ENCODE results near the gene NBPF12. TPM values are rescaled to one million over a fixed set of nuclear protein-coding genes. Genes with fewer than 3 reads are reported as not detected.
"Not testable (repeated sequence)": the region's sequence is repeated elsewhere in the genome, so short reads cannot be mapped to it uniquely, and the experiment has no call there.

NBPF12 gene
- total and polyA plus RNA-seq, 5 experiments from 2014 or later: 1.6 to 42.8 (median 5.5) TPM

DNA sequence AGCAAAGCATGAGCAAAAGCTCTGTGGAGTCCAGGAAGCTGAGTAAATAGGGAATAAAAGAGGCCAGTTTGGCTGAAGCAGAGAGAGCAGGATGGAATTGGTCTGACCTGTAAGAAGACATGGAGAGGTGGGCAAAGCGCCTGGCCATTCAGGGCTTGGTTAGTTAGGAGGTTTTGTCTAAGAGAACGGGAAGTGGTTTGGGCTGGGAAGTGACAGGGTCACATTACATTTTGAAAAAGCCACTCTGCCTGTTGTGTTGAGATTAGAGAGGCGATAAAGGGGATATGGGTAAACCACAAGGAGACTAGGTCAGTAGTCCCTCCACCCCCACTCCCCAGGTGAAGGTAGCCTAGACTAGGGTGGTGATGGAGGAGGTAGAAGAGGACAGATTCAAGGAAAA is 662 bp upstream of the NBPF12 start:
- not testable (repeated sequence) for H3K36me3 Mint-ChIP-seq

DNA sequence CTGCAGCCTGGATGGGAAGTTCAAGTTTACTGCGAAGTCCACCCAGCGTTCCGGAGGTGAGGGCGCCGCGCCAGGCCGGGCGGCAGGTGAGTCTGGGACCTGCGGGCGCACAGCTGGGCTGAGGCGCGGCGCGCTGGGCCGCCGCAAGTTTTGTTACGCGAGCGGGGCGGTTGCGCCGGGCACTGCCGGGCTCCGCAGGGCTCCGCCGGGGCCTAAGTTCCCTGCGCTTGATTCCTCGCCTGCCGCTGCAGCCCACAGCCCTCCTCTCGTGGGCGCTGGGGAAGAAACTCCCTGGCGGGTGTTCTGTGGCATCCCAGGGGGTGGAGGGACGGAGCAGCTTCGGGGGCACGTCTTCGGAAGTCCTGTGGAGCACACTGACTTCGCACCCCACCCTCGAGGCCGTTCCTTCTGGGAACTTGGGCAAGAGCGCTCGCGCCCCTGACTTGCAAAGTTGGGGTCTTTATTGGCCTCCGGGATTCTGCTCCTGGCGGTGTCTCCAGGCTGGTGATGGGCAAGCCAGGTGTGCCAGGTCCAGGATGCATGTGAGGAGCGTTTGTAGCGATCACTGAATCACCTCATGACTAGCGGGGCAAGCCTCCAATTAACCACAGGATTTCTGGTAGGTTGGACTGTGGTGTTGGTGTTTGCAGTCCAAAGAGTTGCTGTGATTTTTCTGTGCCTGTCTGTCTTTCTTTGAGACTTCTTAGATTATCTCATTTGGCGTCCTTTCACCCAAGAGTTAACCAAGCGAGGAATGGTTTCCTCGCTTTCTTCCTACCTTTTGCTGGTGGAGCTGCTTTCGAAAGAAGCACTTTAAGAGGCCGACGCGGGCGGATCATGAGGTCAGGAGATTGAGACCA is 1.0 kb downstream of the NBPF12 start:
- peak; percentile 33 to 41 for ATAC-seq
- H3K27ac Mint-ChIP-seq: peak overlapping the region in 8 of 10 donors; percentile 31 to 98 (median 88)
- POLR2A ChIA-PET: interaction anchor here (0.7 kb wide), 1 partner anchor 562 kb away, joined by 3 read pairs; no protein-coding TSS in a partner anchor

More for the DNA sequence above, 662 bp upstream of the NBPF12 start:
- H3K4me1 Mint-ChIP-seq: peaks cover 5 to 27% (median 12%) of the 10 kb centered on the region in 4 donors
- H3K27me3 Mint-ChIP-seq, ATAC-seq, DNase-seq, H3K9me3 Mint-ChIP-seq, POLR2A ChIA-PET: not testable (repeated sequence)
- peak overlapping the region in 7 of 10 donors; percentile 27 to 84 (median 74) for H3K27ac Mint-ChIP-seq
- peak overlapping the region in 9 of 10 donors; percentile 58 to 96 (median 70) for H3K4me3 Mint-ChIP-seq

DNA sequence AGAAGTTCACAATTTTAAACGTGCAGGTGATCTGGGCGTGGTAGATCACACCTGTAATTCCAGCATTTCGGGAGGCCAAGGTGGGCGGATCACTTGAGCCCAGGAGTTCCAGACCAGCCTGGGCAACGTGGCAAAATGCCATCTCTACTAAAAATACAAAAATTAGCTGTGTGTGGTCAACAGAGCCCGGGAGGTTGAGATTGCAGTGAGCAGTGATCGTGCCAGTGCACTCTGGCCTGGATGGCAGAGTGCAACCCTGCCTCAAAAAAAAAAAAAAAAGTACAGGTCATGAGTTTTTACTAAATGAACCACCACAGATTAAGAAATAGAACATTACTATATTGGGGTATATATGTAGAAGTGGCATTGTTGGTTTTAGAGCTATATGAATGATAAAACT is 2.2 kb downstream of the NBPF12 start:
- H3K27ac Mint-ChIP-seq: peak overlapping the region in 1 of 10 donors; percentile 35
- POLR2A ChIA-PET, H3K9me3 Mint-ChIP-seq, H3K36me3 Mint-ChIP-seq, H3K27me3 Mint-ChIP-seq, DNase-seq, ATAC-seq: not testable (repeated sequence)
- peak overlapping the region in 9 of 10 donors; percentile 27 to 87 (median 62) for H3K4me3 Mint-ChIP-seq
- peaks cover 6 to 18% (median 10%) of the 10 kb centered on the region in 4 donors for H3K4me1 Mint-ChIP-seq

More for the DNA sequence above, 1.0 kb downstream of the NBPF12 start:
- not testable (repeated sequence) for H3K36me3 Mint-ChIP-seq, H3K27me3 Mint-ChIP-seq, H3K9me3 Mint-ChIP-seq
- peaks cover 6 to 25% (median 12%) of the 10 kb centered on the region in 4 donors for H3K4me1 Mint-ChIP-seq
- H3K4me3 Mint-ChIP-seq: peak overlapping the region; percentile 87 to 97 (median 95)
- DNase-seq: peak in 7 of 10 donors; percentile 4 to 52 (median 23)

DNA sequence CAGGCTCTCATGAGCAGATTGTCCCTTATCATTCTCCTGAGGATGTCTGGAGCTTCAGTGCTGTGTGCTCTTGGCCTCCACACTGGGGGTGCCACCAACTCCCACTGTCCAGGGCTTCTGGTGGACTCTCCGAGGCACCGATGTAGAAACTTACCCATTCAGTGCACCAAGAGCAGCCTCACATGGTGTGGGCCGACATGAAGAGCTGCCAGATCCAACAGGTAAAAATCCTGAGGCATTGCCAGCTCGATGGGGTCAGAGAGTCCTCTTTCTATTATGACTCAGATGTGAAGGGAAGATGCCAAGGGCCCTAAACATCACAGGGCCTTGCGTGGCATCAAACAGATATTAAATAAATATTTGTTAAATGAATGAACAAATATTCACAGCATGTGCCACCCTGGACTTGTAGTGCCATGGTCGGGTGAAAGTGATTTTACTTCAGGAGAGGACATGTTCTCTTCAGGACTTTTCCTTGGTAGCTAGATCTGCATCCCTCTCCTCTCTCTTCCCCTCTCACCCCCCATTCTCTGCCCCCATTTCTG is 5.3 kb downstream of the NBPF12 start:
- Mint-ChIP-seq H3K4me1 (peaks cover 3 to 14% (median 8%) of the 10 kb centered on the region in 4 donors), H3K36me3 (peaks cover 0 to 22% (median 2%) of the 10 kb centered on the region in 3 donors)
- DNase-seq, H3K9me3 Mint-ChIP-seq, H3K27me3 Mint-ChIP-seq, H3K27ac Mint-ChIP-seq, POLR2A ChIA-PET, ATAC-seq, H3K4me3 Mint-ChIP-seq: not testable (repeated sequence)

DNA sequence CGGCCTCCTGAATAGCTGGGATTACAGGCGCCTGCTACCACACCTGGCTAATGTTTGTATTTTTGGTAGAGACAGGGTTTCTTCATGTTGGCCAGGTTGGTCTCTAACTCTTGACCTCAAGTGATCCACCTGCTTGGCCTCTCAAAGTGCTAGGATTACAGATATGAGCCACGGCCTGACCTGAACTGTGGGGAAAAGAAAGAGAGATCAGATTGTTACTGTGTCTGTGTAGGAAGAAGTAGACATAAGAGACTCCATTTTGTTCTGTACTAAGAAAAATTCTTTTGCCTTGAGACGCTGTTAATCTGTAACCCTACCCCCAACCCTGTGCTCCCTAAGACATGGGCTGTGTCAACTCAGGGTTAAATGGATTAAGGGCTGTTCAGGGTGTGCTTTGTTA is 10.0 kb downstream of the NBPF12 start:
- H3K9me3 Mint-ChIP-seq, DNase-seq, H3K4me1 Mint-ChIP-seq, ATAC-seq, H3K27ac Mint-ChIP-seq, H3K27me3 Mint-ChIP-seq, H3K4me3 Mint-ChIP-seq, POLR2A ChIA-PET: not testable (repeated sequence)
- H3K36me3 Mint-ChIP-seq: peaks cover 0 to 32% (median 0%) of the 10 kb centered on the region in 3 donors

DNA sequence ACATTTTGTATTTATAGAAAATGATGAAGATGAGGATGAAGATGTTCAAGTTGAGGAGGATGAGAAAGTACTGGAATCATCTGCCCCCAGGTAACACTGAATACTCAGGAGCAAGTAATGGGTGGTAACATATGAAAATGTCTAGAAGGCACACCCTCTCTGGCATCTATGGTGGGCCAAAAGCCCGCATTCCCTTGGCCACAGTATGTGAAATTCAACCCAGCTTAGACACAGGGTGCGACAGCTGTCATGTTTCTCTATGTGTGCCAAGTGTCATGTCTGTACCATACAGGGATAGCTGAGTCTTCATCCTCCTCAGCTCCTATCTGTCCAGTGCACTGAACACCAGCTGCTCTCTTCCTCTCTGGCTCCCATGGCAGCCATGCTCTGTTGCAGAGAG is 26.2 kb downstream of the NBPF12 start:
- ATAC-seq, H3K9me3 Mint-ChIP-seq, H3K4me1 Mint-ChIP-seq, H3K27ac Mint-ChIP-seq, DNase-seq, H3K4me3 Mint-ChIP-seq, H3K27me3 Mint-ChIP-seq, POLR2A ChIA-PET: not testable (repeated sequence)
- peaks cover 0 to 45% (median 1%) of the 10 kb centered on the region in 3 donors for H3K36me3 Mint-ChIP-seq

DNA sequence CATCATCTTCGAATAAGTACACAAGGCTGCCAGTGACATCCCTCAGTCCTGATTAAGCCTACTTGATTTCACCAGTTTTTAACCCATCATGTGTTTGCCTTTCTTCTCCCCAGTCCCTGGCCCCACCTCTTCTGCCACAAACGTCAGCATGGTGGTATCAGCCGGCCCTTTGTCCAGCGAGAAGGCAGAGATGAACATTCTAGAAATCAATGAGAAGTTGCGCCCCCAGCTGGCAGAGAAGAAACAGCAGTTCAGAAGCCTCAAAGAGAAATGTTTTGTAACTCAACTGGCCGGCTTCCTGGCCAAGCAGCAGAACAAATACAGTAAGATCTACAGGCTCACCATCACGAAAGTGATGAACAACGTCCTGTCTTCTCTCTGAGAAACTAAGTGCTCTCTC is 28.2 kb downstream of the NBPF12 start:
- ATAC-seq, H3K4me3 Mint-ChIP-seq, H3K9me3 Mint-ChIP-seq, H3K4me1 Mint-ChIP-seq, H3K27me3 Mint-ChIP-seq, POLR2A ChIA-PET: not testable (repeated sequence)
- peaks cover 0 to 57% (median 4%) of the 10 kb centered on the region in 3 donors for H3K36me3 Mint-ChIP-seq
- peak in 2 of 10 donors; percentile 9 to 20 for DNase-seq
- H3K27ac Mint-ChIP-seq: peak overlapping the region in 1 of 10 donors; percentile 3

DNA sequence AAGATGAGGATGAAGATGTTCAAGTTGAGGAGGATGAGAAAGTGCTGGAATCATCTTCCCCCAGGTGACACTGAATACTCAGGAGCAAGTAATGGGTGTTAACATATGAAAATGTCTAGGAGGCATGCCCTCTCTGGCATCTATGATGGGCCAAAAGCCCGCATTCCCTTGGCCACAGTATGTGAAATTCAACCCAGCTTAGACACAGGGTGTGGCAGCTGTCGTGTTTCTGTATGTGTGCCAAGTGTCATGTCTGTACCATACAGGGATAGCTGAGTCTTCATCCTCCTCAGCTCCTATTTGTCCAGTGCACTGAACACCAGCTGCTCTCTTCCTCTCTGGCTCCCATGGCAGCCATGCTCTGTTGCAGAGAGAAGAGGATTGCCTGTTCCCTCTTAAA is 32.5 kb downstream of the NBPF12 start:
- DNase-seq, H3K9me3 Mint-ChIP-seq, H3K4me3 Mint-ChIP-seq, POLR2A ChIA-PET, H3K27me3 Mint-ChIP-seq, ATAC-seq, H3K4me1 Mint-ChIP-seq: not testable (repeated sequence)
- peak overlapping the region in 1 of 10 donors; percentile 69 for H3K27ac Mint-ChIP-seq
- peaks cover 0 to 56% (median 4%) of the 10 kb centered on the region in 3 donors for H3K36me3 Mint-ChIP-seq

DNA sequence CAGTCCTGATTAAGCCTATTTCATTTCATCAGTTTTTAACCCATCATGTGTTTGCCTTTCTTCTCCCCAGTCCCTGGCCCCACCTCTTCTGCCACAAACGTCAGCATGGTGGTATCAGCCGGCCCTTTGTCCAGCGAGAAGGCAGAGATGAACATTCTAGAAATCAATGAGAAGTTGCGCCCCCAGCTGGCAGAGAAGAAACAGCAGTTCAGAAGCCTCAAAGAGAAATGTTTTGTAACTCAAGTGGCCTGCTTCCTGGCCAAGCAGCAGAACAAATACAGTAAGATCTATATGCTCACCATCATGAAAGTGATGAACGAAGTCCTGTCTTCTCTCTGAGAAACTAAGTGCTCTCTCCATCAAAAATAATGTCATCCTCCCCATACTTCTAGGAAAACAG is 34.6 kb downstream of the NBPF12 start:
- H3K27me3 Mint-ChIP-seq, H3K27ac Mint-ChIP-seq, ATAC-seq, H3K9me3 Mint-ChIP-seq, POLR2A ChIA-PET, H3K4me3 Mint-ChIP-seq, H3K4me1 Mint-ChIP-seq, DNase-seq: not testable (repeated sequence)
- H3K36me3 Mint-ChIP-seq: peaks cover 0 to 48% (median 3%) of the 10 kb centered on the region in 3 donors

DNA sequence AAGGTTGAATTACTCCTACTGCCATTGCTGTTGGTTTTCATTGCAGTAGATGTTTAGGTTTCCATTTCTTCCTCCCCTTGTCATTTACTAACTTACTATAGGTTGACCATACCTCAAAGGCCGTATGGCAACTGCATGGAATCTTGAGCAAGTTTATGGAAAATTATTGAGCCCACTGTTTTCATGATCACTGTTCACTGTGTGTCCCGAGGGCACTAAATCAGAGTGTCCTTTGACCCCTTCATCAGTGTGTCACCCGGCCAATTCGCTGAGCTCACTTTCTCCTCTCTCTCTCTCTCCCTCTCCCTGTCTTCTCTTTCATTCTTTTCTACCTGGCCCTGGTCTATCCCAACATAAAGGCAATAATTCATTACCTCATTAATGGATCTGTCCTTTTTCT is 47.7 kb downstream of the NBPF12 start:
- H3K27me3 Mint-ChIP-seq, POLR2A ChIA-PET, DNase-seq, ATAC-seq, H3K4me1 Mint-ChIP-seq, H3K27ac Mint-ChIP-seq, H3K4me3 Mint-ChIP-seq, H3K9me3 Mint-ChIP-seq: not testable (repeated sequence)
- H3K36me3 Mint-ChIP-seq: peaks cover 0 to 23% (median 7%) of the 10 kb centered on the region in 3 donors

DNA sequence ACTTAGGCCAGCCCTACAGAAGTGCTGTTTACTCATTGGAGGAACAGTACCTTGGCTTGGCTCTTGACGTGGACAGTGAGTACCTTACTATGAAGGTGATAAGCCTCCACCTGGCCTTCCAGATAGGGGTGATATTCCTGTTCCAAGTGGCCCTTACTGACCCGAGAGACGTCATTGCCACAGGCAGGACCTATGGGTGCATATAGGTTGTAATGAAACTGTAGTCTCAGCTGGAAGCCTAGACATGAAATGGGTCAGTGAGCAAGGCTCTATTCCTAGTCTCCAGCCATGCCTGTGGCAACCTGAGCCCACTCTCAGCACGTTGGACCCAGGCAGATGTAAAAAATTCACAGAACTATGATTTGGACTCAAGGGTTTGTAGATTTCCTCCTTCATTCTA is 48.3 kb downstream of the NBPF12 start:
- H3K27ac Mint-ChIP-seq, DNase-seq, H3K9me3 Mint-ChIP-seq, H3K27me3 Mint-ChIP-seq, ATAC-seq, POLR2A ChIA-PET, H3K4me1 Mint-ChIP-seq, H3K4me3 Mint-ChIP-seq: not testable (repeated sequence)
- peaks cover 0 to 21% (median 7%) of the 10 kb centered on the region in 3 donors for H3K36me3 Mint-ChIP-seq

DNA sequence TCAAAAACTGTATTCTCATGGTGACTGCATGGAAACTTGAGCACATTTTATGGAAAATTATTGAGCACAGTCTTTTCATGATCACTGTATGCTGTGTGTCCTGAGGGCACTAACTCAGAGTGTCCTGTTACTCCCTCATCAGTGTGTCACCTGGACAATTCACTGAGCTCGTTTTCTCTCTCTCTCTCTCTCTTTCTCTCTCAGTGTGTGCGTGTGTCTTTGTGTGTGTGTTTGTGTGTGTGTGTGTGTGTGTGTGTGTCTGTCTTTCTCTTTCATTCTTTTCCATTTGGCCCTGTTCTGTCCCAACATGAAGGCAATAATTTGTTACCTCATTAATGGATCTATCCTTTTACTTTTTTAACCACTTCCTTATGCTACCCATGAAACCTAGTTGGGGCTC is 49.4 kb downstream of the NBPF12 start:
- H3K4me3 Mint-ChIP-seq, DNase-seq, H3K4me1 Mint-ChIP-seq, H3K9me3 Mint-ChIP-seq, POLR2A ChIA-PET, ATAC-seq, H3K27me3 Mint-ChIP-seq: not testable (repeated sequence)
- peaks cover 0 to 18% (median 7%) of the 10 kb centered on the region in 3 donors for H3K36me3 Mint-ChIP-seq
- peak overlapping the region in 1 of 10 donors; percentile 4 for H3K27ac Mint-ChIP-seq

DNA sequence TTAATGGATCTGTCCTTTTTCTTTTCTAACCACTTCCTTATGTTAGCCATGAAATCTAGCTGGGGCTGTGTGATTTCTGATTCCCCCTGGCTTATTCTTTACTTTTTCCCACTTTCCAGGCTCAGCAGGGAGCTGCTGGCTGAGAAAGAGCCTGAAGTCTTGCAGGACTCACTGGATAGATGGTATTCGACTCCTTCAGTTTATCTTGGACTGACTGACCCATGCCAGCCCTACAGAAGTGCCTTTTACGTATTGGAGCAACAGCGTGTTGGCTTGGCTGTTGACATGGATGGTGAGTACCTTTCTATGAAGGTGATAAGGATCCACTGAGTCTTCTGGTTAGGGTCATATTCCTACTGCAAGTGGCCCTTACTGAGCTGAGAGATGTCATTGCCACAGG is 51.3 kb downstream of the NBPF12 start:
- peak overlapping the region in 3 of 10 donors; percentile 7 to 72 (median 30) for H3K27ac Mint-ChIP-seq
- not testable (repeated sequence) for ATAC-seq

More for the DNA sequence above, 51.3 kb downstream of the NBPF12 start:
- DNase-seq, H3K27me3 Mint-ChIP-seq, POLR2A ChIA-PET, H3K4me3 Mint-ChIP-seq, H3K9me3 Mint-ChIP-seq, H3K4me1 Mint-ChIP-seq: not testable (repeated sequence)
- H3K36me3 Mint-ChIP-seq: peaks cover 0 to 22% (median 7%) of the 10 kb centered on the region in 3 donors

All from naive thymus-derived CD8-positive, alpha-beta T cell (primary cell).